HG03520 (cell line): ENCODE data around the gene ZMYND8.
"Not testable (repeated sequence)": the region's sequence is repeated elsewhere in the genome, so short reads cannot be mapped to it uniquely, and the experiment has no call there.

Source experiments
- ATAC-seq: cut with Tn5 transposase; IDR thresholded peaks from one replicate; pipeline ENCODE4 v1.9.1; 2021; ENCODE audit warnings: mild to moderate bottlenecking, moderate library complexity; ENCODE audit not compliant: unreplicated experiment

The ZMYND8 gene

GRCh38 chr20:47253872-47254271 lies 102.6 kb downstream of the ZMYND8 start:
- no peak for ATAC-seq

DNA sequence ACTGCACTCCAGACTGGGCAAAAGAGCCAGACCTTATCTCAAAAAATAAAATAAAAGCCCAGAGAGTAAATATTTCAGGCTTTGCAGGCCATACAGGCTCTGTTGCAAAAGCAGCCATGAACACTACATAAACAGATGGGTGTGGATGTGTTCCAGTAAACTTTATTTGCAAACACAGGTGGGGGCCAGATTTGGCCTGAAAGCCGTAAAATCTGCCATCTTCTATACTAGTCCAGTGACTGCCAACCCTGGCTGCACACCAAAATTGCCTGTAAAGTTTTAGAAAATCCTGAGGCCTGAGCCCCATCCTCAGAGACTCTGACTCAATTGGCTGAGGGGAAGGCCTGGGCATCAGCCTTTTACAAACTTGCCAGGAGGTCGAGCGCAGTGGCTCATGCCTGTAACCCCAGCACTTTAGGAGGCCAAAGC lies 103.6 kb downstream of the ZMYND8 start:
- no peak for ATAC-seq

GRCh38 chr20:47251154-47252020 lies 105.1 kb downstream of the ZMYND8 start:
- ATAC-seq: no peak

DNA sequence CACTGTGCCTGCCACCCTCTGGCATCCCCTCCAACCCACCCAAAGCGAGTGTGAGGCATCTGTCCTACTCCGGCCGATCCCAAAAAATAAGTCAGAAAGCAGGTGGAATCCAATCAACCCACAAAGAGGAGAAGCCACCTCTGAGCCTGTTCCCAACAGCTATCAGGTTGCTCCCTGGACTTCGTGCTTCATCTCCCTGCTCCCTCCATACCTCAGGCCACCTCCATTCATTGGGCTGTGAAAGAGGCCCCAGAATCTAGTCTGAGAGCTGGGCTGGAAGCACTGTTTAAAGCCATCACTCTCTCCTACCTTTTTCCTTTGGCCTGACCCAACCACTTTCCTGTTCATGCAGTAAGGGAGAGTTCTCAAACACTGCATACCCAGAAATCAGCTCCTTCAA lies 106.1 kb downstream of the ZMYND8 start:
- ATAC-seq: no peak

DNA sequence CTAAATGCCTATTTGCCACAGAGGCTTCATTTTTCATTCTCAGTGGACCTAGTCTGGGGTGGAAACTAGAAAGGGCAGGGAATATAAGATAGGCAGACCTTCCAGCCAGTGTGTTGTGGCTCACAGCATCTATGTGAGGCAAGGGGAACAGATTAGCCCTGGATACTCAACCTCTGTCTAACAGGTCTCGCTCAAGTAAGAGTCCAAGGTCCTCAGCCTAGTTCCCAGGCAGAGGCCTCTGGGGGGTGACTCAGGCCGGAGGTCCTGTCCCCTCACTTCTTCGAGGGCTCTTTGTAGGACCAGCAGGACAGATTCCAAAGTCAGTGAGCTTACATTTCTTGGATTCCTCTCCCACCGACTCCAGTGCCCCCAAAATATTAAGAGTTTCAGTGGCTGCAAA lies 106.6 kb downstream of the ZMYND8 start:
- ATAC-seq: no peak

DNA sequence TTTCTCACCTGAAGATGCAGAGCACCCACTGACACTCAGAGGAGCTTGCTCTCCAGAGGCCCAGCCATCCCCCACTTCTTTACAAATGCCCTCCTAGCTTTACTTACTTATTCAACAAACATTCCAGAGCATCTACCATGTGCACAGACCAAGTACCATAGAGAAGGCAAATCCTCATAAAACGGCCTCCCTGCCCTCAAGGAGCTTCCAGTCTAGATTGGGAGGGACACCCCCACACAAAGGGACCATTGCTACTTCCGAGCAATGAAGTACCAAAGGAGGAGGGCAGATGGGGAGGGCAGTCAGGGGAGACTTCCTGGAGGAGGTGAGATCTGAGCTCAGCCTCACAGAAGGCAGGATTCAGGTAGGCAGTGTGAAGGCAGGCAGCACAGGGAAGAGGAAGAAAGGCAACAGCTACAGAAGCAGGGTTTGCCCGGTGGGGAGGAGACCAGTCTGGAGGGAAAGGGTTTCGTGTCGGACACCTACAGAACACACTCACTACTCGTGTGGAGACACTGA lies 108.0 kb downstream of the ZMYND8 start:
- ATAC-seq: no peak

DNA sequence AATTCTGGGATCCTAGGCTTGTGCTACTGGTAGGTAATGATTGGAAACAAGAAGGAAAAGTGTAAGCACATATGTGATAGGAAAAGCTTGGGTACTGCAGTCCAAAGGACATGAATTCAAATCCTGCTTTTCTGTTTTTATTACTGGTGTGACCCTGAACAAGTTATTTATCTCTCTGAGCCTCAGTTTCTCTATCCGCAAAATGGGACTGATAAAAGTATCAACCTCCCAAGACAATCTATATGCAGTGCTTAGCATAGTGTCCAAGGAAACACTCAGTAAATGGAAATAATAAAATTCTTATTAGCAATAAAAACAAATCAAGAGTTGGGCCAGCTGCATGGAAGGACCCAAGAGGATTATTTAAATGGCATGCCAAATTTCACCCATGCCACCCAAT lies 108.5 kb downstream of the ZMYND8 start:
- no peak for ATAC-seq

DNA sequence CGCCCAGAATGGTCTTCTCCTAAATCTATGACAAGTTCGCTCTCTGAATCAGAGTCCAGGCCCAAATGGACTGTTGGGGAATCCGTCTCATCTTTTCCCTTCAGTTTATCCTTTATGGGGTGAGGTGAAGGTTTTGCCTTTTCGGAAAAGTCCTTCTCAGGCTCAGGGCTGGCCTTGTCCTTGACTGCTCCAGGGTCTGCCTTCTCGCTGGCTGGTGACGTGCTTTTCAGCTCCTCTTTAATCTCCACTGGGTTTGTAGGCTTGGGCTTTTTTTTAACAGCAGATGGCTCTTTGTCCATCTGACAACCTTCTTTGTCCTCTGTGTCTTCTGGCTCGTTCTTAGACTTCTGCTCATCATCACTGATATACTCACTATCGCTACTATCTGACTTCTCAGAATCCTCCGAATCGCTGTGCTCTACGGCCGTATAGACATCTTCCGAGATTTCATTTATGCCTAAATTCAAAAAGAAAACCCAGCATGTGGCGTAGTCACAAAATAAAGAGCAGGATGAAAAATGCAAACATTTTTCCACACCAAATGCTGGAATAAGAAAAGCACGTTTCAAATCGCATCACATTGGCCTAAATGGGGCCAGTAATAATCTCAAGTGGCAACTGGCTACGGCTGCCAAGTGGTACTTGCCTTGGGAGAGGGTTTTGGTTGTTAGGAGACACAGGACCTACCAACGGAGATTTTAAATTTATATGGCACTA lies 110.3 kb downstream of the ZMYND8 start:
- no peak for ATAC-seq

DNA sequence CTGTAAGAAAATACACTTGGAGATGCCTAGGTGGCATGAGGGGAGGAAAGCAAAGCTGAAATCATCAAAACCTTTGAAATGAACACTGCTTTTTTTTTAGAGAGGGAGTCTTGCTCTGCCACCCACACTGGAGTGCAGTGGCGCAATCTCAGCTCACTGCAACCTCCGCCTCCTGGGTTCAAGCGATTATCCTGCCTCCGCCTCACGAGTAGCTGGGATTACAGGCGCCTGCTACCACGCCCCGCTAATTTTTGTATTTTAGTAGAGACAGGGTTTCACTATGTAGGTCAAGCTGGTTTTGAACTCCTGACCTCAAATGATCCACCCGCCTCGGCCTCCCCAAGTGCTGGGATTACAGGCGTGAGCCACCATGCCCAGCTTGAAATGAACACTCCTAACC lies 111.3 kb downstream of the ZMYND8 start:
- ATAC-seq: not testable (repeated sequence)

GRCh38 chr20:47244451-47244850 lies 112.0 kb downstream of the ZMYND8 start:
- ATAC-seq: no peak

DNA sequence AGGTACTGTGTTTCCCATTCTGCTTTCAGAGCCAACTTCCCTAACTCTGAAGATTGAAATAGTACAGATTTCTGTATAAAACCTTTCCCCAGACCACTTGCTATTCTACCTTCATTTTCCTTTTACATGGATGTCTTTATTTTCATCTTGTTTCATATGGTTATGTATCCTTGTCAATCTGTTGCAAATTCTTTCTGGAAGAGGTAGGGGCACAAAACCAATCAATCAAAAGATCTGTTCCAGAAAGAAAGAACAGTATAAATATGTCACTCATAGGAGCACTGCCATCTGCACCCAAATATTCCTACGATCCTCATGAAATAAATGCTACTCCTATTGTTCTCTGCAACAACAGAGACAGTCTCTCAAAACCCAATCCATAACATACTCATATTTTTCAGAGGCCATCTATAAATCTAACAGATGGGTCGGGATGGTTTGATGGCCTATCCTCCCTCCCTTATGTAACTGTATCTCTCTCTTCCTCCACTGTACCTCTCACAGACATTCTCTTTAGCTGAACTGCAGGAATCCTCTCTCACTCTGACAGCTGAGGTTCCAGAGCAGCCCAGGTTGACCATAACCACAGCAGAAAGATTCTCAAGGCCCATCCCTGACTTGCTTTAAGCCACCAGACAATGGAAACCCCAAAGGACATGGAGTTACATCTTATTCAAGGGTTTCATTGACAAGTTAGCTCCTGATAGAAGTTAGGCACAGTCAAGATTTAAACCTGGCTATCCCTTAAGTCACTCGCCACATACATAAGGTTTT lies 112.8 kb downstream of the ZMYND8 start:
- ATAC-seq: no peak

DNA sequence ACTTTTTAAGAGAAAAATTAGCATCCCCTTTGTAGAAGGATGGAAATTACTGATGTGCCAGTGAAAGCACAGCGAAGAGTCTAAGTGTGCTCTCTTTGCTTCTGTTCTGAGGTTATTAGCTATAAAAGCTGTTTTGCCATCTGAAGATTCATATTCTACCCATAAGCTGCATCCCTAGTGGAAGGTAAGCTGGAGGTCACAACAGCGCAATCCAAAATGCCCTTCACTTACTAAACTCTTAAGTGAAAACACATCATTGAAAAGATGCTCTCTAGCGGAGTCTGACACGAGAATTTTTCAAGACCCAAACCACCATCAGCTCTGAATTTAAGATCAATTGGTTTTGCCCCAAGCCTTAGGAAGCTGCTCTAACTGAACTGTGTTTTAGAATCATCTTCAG lies 113.5 kb downstream of the ZMYND8 start:
- ATAC-seq: no peak

DNA sequence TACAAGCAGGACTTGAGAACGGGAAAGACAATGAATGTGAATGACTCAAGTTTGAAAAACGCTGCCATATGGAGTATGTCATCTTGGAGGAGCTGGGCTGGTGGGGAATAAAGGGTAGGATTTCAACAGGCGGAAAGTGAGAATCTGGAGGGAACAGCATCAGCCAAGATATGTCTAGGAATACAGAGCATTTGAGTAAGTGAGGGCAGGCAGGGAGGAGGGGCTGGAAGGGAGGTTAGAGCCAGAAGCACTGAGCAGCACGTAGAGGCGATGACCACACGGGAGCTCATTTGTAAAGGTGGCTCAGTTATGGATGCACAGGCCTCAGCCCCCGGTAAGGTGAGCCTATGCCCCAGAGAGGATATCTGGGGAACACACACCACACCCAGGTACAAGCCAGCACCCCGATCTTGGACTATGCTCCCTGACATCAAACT lies 115.1 kb downstream of the ZMYND8 start:
- ATAC-seq: no peak

GRCh38 chr20:47240096-47240495 lies 116.4 kb downstream of the ZMYND8 start:
- ATAC-seq: not testable (repeated sequence)

DNA sequence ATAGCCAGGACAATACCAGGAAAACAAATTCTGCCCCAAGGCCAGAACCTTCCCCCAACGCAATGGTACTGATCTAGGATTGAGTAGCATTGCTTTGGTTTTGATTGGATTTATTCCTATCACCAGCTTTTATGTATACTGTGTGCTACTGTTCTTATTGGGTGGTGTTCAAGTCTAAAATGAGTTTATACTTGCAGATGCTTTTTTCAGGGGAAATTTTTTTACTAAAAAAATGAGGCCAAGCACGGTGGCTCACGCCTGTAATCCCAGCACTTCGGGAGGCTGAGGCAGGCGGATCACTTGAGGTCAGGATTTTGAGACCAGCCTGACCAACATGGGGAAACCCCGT lies 116.8 kb downstream of the ZMYND8 start:
- ATAC-seq: no peak

- no peak for ATAC-seq
These were observed 117.5 kb downstream of the ZMYND8 start for GRCh38 chr20:47238780-47239718.

GRCh38 chr20:47237715-47238114 lies 118.8 kb downstream of the ZMYND8 start:
- ATAC-seq: no peak

DNA sequence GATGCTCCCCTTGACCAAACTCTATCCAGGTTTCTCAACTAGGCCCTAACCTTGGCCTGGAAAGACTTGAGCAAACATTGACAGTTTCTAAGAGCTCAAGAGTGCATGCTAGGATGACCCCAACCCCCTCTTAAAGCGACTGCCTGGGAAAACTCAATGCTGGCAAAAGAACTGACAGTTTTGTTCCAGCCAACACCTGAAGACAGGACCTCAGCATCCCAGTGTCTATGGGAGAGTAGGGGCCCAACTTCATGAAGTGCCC lies 119.9 kb downstream of the ZMYND8 start:
- no peak for ATAC-seq

GRCh38 chr20:47235853-47236638 lies 120.5 kb downstream of the ZMYND8 start:
- ATAC-seq: no peak

DNA sequence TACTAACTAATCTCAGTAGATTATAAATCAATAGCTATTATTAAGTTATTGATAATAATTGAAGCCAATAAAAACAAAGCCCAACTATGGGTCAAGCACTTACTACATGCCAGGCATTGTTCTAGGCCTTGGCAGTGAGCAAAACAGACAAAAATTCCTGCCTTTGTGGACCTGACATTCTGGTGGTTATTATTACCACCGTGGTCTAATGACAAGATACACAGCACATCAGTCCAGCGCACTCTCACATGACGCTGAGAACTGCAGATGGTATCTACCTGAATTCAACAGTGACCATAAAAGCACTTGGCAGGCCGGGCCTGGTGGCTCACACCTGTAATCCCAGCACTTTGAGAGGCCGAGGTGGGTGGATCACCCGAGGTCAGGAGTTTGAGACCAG lies 121.4 kb downstream of the ZMYND8 start:
- ATAC-seq: no peak
